Activated CD8-positive, alpha-beta memory T cell treated with anti-CD3 and anti-CD28 coated beads for 4 hours (primary cell): ENCODE measurements around the gene ACOT12.
A peak's percentile ranks its signal among the peaks of the same experiment; 100 is the strongest.
"Not testable (repeated sequence)": the region's sequence is repeated elsewhere in the genome, so short reads cannot be mapped to it uniquely, and the experiment has no call there.

Experiments
- DNase-seq, 2 donors: peaks; one replicate each; pipeline ENCODE4 v3.0.0-alpha.2; 2020; ENCODE audit warnings: low read depth in 2 of 2

ACOT12 gene

GRCh38 chr5:81344736-81345135 is 49.2 kb downstream of the ACOT12 start:
- no peak for DNase-seq

GRCh38 chr5:81338213-81338612 is 55.7 kb downstream of the ACOT12 start:
- not testable (repeated sequence) for DNase-seq

- no peak for DNase-seq
Measured at GRCh38 chr5:81337803-81338202, 56.1 kb downstream of the ACOT12 start.

- no peak for DNase-seq
Measured at GRCh38 chr5:81336556-81336955, 57.4 kb downstream of the ACOT12 start.

GRCh38 chr5:81335946-81336345 is 58.0 kb downstream of the ACOT12 start:
- no peak for DNase-seq

- DNase-seq, result no peak
Measured at GRCh38 chr5:81334304-81335061, 59.5 kb downstream of the ACOT12 start.

GRCh38 chr5:81326554-81326953 is 67.4 kb downstream of the ACOT12 start:
- DNase-seq, result no peak

- DNase-seq, result no peak
Measured at GRCh38 chr5:81317536-81317935, 76.4 kb downstream of the ACOT12 start.

- no peak for DNase-seq
Measured at GRCh38 chr5:81316571-81316970, 77.4 kb downstream of the ACOT12 start.

- no peak for DNase-seq
Measured at GRCh38 chr5:81315830-81316229, 78.1 kb downstream of the ACOT12 start.

- no peak for DNase-seq
Measured at GRCh38 chr5:81315336-81315735, 78.6 kb downstream of the ACOT12 start.

GRCh38 chr5:81314581-81314980 is 79.4 kb downstream of the ACOT12 start:
- no peak for DNase-seq

- DNase-seq, result no peak
Measured at GRCh38 chr5:81313686-81314085, 80.2 kb downstream of the ACOT12 start.

GRCh38 chr5:81313278-81313677 is 80.7 kb downstream of the ACOT12 start:
- no peak for DNase-seq

- DNase-seq, result no peak
Measured at GRCh38 chr5:81310402-81311063, 83.4 kb downstream of the ACOT12 start.

GRCh38 chr5:81308836-81309235 is 85.1 kb downstream of the ACOT12 start:
- DNase-seq, result no peak

GRCh38 chr5:81305785-81306184 is 88.1 kb downstream of the ACOT12 start:
- DNase-seq, result no peak

GRCh38 chr5:81303563-81303962 is 90.4 kb downstream of the ACOT12 start:
- DNase-seq, result no peak

GRCh38 chr5:81302596-81302995 is 91.3 kb downstream of the ACOT12 start:
- DNase-seq, result no peak

- peak; percentile 87 to 91 for DNase-seq
Measured at GRCh38 chr5:81301271-81302015, 92.5 kb downstream of the ACOT12 start, which contains the start of gene ZCCHC9. ZCCHC9 (plus strand) TSS chr5:81301587; CDS start chr5:81304758, 3,171 bp downstream.

GRCh38 chr5:81300921-81301270 is 93.0 kb downstream of the ACOT12 start:
- DNase-seq, result no peak

GRCh38 chr5:81297531-81297930 is 96.4 kb downstream of the ACOT12 start:
- no peak for DNase-seq

- DNase-seq, result not testable (repeated sequence)
Measured at GRCh38 chr5:81294021-81294420, 99.9 kb downstream of the ACOT12 start.
